ENCODE results near the gene COG2.

Gene COG2

GRCh38 chr1:230679192-230679591 lies 36.9 kb downstream of the COG2 start:
- no peak overlapping the region for H3K27ac Mint-ChIP-seq
- H3K4me1 Mint-ChIP-seq (ENCODE audit: low read depth): no peaks in the 10 kb centered on the region
- no peaks in the 10 kb centered on the region for H3K27me3 Mint-ChIP-seq (ENCODE audit: low read depth)
- H3K9me3 Mint-ChIP-seq: no peaks in the 10 kb centered on the region
- H3K4me3 Mint-ChIP-seq: no peak overlapping the region
- H3K36me3 Mint-ChIP-seq (ENCODE audit: low read depth): peaks cover 27% of the 10 kb centered on the region

GRCh38 chr1:230679825-230680224 lies 37.5 kb downstream of the COG2 start:
- H3K4me3 Mint-ChIP-seq: no peak overlapping the region
- peaks cover 31% of the 10 kb centered on the region for H3K36me3 Mint-ChIP-seq (ENCODE audit: low read depth)
- H3K27ac Mint-ChIP-seq: no peak overlapping the region
- H3K4me1 Mint-ChIP-seq (ENCODE audit: low read depth): no peaks in the 10 kb centered on the region
- H3K27me3 Mint-ChIP-seq (ENCODE audit: low read depth): no peaks in the 10 kb centered on the region
- H3K9me3 Mint-ChIP-seq: no peaks in the 10 kb centered on the region

GRCh38 chr1:230680300-230681025 lies 38.2 kb downstream of the COG2 start:
- Mint-ChIP-seq H3K4me3 (no peak overlapping the region), H3K27me3 (ENCODE audit: low read depth) (no peaks in the 10 kb centered on the region), H3K4me1 (ENCODE audit: low read depth) (no peaks in the 10 kb centered on the region), H3K27ac (no peak overlapping the region), H3K36me3 (ENCODE audit: low read depth) (peaks cover 34% of the 10 kb centered on the region), H3K9me3 (no peaks in the 10 kb centered on the region)

GRCh38 chr1:230681599-230681998 lies 39.3 kb downstream of the COG2 start:
- Mint-ChIP-seq H3K27me3 (ENCODE audit: low read depth) (no peaks in the 10 kb centered on the region), H3K4me3 (no peak overlapping the region), H3K27ac (no peak overlapping the region), H3K9me3 (no peaks in the 10 kb centered on the region), H3K4me1 (ENCODE audit: low read depth) (no peaks in the 10 kb centered on the region), H3K36me3 (ENCODE audit: low read depth) (peaks cover 25% of the 10 kb centered on the region)

GRCh38 chr1:230682274-230682673 lies 40.0 kb downstream of the COG2 start:
- Mint-ChIP-seq H3K36me3 (ENCODE audit: low read depth) (peaks cover 23% of the 10 kb centered on the region), H3K27ac (no peak overlapping the region), H3K9me3 (no peaks in the 10 kb centered on the region), H3K4me1 (ENCODE audit: low read depth) (no peaks in the 10 kb centered on the region), H3K27me3 (ENCODE audit: low read depth) (no peaks in the 10 kb centered on the region), H3K4me3 (no peak overlapping the region)

- Mint-ChIP-seq H3K4me3 (no peak overlapping the region), H3K27me3 (ENCODE audit: low read depth) (no peaks in the 10 kb centered on the region), H3K9me3 (no peaks in the 10 kb centered on the region), H3K36me3 (ENCODE audit: low read depth) (peaks cover 28% of the 10 kb centered on the region), H3K27ac (no peak overlapping the region), H3K4me1 (ENCODE audit: low read depth) (no peaks in the 10 kb centered on the region)
Measured at GRCh38 chr1:230682882-230683610, 40.8 kb downstream of the COG2 start.

- H3K9me3 Mint-ChIP-seq: no peaks in the 10 kb centered on the region
- no peaks in the 10 kb centered on the region for H3K4me1 Mint-ChIP-seq (ENCODE audit: low read depth)
- no peaks in the 10 kb centered on the region for H3K27me3 Mint-ChIP-seq (ENCODE audit: low read depth)
- no peak overlapping the region for H3K27ac Mint-ChIP-seq
- H3K4me3 Mint-ChIP-seq: no peak overlapping the region
- H3K36me3 Mint-ChIP-seq (ENCODE audit: low read depth): peaks cover 25% of the 10 kb centered on the region
Measured at GRCh38 chr1:230684146-230684545, 41.9 kb downstream of the COG2 start.

GRCh38 chr1:230684998-230685397 lies 42.7 kb downstream of the COG2 start:
- no peak overlapping the region for H3K27ac Mint-ChIP-seq
- peaks cover 21% of the 10 kb centered on the region for H3K36me3 Mint-ChIP-seq (ENCODE audit: low read depth)
- H3K27me3 Mint-ChIP-seq (ENCODE audit: low read depth): no peaks in the 10 kb centered on the region
- H3K4me1 Mint-ChIP-seq (ENCODE audit: low read depth): no peaks in the 10 kb centered on the region
- no peaks in the 10 kb centered on the region for H3K9me3 Mint-ChIP-seq
- H3K4me3 Mint-ChIP-seq: no peak overlapping the region

- H3K27ac Mint-ChIP-seq: no peak overlapping the region
- no peaks in the 10 kb centered on the region for H3K27me3 Mint-ChIP-seq (ENCODE audit: low read depth)
- no peaks in the 10 kb centered on the region for H3K4me1 Mint-ChIP-seq (ENCODE audit: low read depth)
- H3K36me3 Mint-ChIP-seq (ENCODE audit: low read depth): peaks cover 24% of the 10 kb centered on the region
- H3K9me3 Mint-ChIP-seq: no peaks in the 10 kb centered on the region
- H3K4me3 Mint-ChIP-seq: no peak overlapping the region
Measured at GRCh38 chr1:230686747-230687146, 44.5 kb downstream of the COG2 start.

- no peak overlapping the region for H3K4me3 Mint-ChIP-seq
- no peak overlapping the region for H3K27ac Mint-ChIP-seq
- H3K27me3 Mint-ChIP-seq (ENCODE audit: low read depth): no peaks in the 10 kb centered on the region
- peaks cover 3% of the 10 kb centered on the region for H3K4me1 Mint-ChIP-seq (ENCODE audit: low read depth)
- no peaks in the 10 kb centered on the region for H3K9me3 Mint-ChIP-seq
- H3K36me3 Mint-ChIP-seq (ENCODE audit: low read depth): peaks cover 32% of the 10 kb centered on the region
Measured at GRCh38 chr1:230690101-230690500, 47.8 kb downstream of the COG2 start.

GRCh38 chr1:230691615-230692014 lies 49.3 kb downstream of the COG2 start:
- H3K4me1 Mint-ChIP-seq (ENCODE audit: low read depth): peaks cover 3% of the 10 kb centered on the region
- no peaks in the 10 kb centered on the region for H3K27me3 Mint-ChIP-seq (ENCODE audit: low read depth)
- no peaks in the 10 kb centered on the region for H3K9me3 Mint-ChIP-seq
- H3K36me3 Mint-ChIP-seq (ENCODE audit: low read depth): peaks cover 30% of the 10 kb centered on the region
- H3K27ac Mint-ChIP-seq: no peak overlapping the region
- H3K4me3 Mint-ChIP-seq: no peak overlapping the region

GRCh38 chr1:230693221-230693620 lies 50.9 kb downstream of the COG2 start:
- H3K36me3 Mint-ChIP-seq (ENCODE audit: low read depth): peaks cover 22% of the 10 kb centered on the region

GRCh38 chr1:230693777-230694176 lies 51.5 kb downstream of the COG2 start:
- peaks cover 19% of the 10 kb centered on the region for H3K36me3 Mint-ChIP-seq (ENCODE audit: low read depth)
- no peak overlapping the region for H3K4me3 Mint-ChIP-seq
- H3K27ac Mint-ChIP-seq: peak overlapping the region; percentile 1
- no peaks in the 10 kb centered on the region for H3K9me3 Mint-ChIP-seq
- H3K27me3 Mint-ChIP-seq (ENCODE audit: low read depth): no peaks in the 10 kb centered on the region
- peaks cover 3% of the 10 kb centered on the region for H3K4me1 Mint-ChIP-seq (ENCODE audit: low read depth)

More at GRCh38 chr1:230693221-230693620, 50.9 kb downstream of the COG2 start:
- Mint-ChIP-seq H3K4me1 (ENCODE audit: low read depth) (peaks cover 3% of the 10 kb centered on the region), H3K27me3 (ENCODE audit: low read depth) (no peaks in the 10 kb centered on the region), H3K9me3 (no peaks in the 10 kb centered on the region), H3K4me3 (no peak overlapping the region), H3K27ac (no peak overlapping the region)

- H3K4me1 Mint-ChIP-seq (ENCODE audit: low read depth): peaks cover 3% of the 10 kb centered on the region
- no peaks in the 10 kb centered on the region for H3K27me3 Mint-ChIP-seq (ENCODE audit: low read depth)
- H3K27ac Mint-ChIP-seq: peak overlapping the region; percentile 1
- no peak overlapping the region for H3K4me3 Mint-ChIP-seq
- no peaks in the 10 kb centered on the region for H3K9me3 Mint-ChIP-seq
- H3K36me3 Mint-ChIP-seq (ENCODE audit: low read depth): peaks cover 19% of the 10 kb centered on the region
Measured at GRCh38 chr1:230694464-230694863, 52.2 kb downstream of the COG2 start.

- no peaks in the 10 kb centered on the region for H3K27me3 Mint-ChIP-seq (ENCODE audit: low read depth)
- H3K27ac Mint-ChIP-seq: no peak overlapping the region
- H3K9me3 Mint-ChIP-seq: no peaks in the 10 kb centered on the region
- H3K4me1 Mint-ChIP-seq (ENCODE audit: low read depth): peaks cover 3% of the 10 kb centered on the region
- no peak overlapping the region for H3K4me3 Mint-ChIP-seq
- H3K36me3 Mint-ChIP-seq (ENCODE audit: low read depth): peaks cover 19% of the 10 kb centered on the region
Measured at GRCh38 chr1:230694991-230695390, 52.7 kb downstream of the COG2 start.
